GM19240 (cell line): Measurements from ENCODE around the gene SEC16A.

Experiments used
- DNase-seq: peaks from one replicate; pipeline ENCODE4 v3.0.0; 2011; ENCODE audit warnings: low spot score; ENCODE audit not compliant: insufficient read length

The SEC16A gene

GRCh38 chr9:136466155-136466541, 16.7 kb downstream of the SEC16A start:
- DNase-seq, result no peak

- no peak for DNase-seq
These were observed 17.2 kb downstream of the SEC16A start for GRCh38 chr9:136465500-136466154.

- DNase-seq, result no peak
These were observed 18.6 kb downstream of the SEC16A start for GRCh38 chr9:136464241-136464640.

- no peak for DNase-seq
These were observed 19.3 kb downstream of the SEC16A start for GRCh38 chr9:136463578-136463977.

GRCh38 chr9:136462664-136463063, 20.2 kb downstream of the SEC16A start:
- no peak for DNase-seq

- DNase-seq, result no peak
These were observed 22.0 kb downstream of the SEC16A start for GRCh38 chr9:136460772-136461325.

- DNase-seq, result no peak
These were observed 23.4 kb downstream of the SEC16A start for GRCh38 chr9:136459425-136459824.

- no peak for DNase-seq
These were observed 25.5 kb downstream of the SEC16A start for GRCh38 chr9:136457326-136457725.

- no peak for DNase-seq
These were observed 26.6 kb downstream of the SEC16A start for GRCh38 chr9:136456258-136456657.

- no peak for DNase-seq
These were observed 27.5 kb downstream of the SEC16A start for GRCh38 chr9:136455043-136456002.

GRCh38 chr9:136454026-136454796, 28.6 kb downstream of the SEC16A start:
- no peak for DNase-seq

- no peak for DNase-seq
These were observed 29.5 kb downstream of the SEC16A start for GRCh38 chr9:136453326-136453725.

GRCh38 chr9:136451221-136451877, 31.5 kb downstream of the SEC16A start:
- no peak for DNase-seq

GRCh38 chr9:136448655-136449054, 34.2 kb downstream of the SEC16A start:
- no peak for DNase-seq

- no peak for DNase-seq
These were observed 35.6 kb downstream of the SEC16A start for GRCh38 chr9:136447173-136447778.

GRCh38 chr9:136445799-136446198, 37.0 kb downstream of the SEC16A start:
- no peak for DNase-seq

- no peak for DNase-seq
These were observed 38.7 kb downstream of the SEC16A start for GRCh38 chr9:136444102-136444501.

GRCh38 chr9:136443687-136444086, 39.2 kb downstream of the SEC16A start:
- DNase-seq, result no peak

GRCh38 chr9:136443087-136443486, 39.8 kb downstream of the SEC16A start:
- no peak for DNase-seq

- DNase-seq, result no peak
These were observed 40.6 kb downstream of the SEC16A start for GRCh38 chr9:136442265-136442664.
